SKM-1 treated with dmso at 0.1 percent for 144 hours (cell line): Measurements from ENCODE around the gene UNC5B.

Experiments
- DNase-seq: peaks from one replicate; lab custom pipeline; 2025; ENCODE audit not compliant: unreplicated experiment; lab: John Stamatoyannopoulos, UW

Gene UNC5B

DNA sequence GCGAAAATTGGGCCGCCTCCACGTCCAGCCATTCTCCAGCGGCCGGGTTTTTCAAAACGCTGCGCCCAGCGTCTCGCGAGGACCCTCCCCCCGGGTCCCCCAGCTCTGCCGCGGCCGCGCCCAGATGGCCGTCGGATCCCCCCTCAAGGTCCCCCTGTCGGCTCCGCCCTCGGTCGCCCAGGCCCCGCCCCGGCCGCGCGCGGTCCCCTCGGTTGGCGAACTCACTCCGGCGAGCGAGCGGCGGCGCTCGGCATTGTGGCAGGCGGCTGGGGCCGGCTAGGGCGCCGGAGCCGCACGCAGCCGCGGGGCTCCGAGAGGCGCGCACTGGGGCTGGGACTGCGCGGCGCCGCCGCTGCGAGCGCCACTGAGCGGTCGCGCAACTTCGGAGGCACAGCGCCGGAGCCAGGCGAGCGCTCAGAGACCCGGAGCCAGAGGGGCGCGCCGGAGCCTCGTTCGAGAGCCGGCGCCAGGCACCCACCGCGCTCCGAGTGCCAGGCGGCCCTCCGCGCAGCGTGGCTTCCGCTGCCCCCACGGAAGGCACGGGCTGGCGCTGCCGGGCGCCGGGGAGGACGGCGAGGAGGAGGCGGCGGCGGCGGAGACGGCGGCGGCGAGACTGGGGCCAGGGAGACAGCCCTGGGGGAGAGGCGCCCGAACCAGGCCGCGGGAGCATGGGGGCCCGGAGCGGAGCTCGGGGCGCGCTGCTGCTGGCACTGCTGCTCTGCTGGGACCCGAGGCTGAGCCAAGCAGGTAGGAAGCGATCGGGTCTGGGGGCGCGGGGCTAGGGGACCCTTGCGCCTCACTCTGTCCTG, at the start of gene UNC5B:
Gene UNC5B, plus strand, starts transcription at position 253 of the 809 bp plus-strand sequence. Its CDS starts 416 bp downstream, at position 669.
- no peak for DNase-seq

DNA sequence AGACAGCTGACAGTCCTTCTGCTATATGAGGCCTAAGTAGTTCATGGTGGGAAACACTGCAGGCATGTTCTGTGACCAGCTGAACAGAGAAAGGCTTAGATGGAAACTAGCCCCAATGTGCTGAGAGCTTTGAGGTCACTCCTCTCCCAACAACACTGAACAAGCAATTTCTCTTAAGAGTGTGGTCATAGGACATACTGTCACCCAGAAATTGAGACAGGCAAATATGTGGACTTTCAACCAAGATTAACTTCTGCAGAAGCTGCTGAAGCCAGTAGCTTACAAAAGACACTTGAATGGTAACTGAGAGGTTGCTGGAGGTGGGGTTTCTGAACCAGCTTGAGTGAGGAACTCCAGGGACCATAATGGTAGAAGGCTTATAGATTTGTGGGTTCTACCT, 38.9 kb upstream of the UNC5B start:
- DNase-seq: no peak

DNA sequence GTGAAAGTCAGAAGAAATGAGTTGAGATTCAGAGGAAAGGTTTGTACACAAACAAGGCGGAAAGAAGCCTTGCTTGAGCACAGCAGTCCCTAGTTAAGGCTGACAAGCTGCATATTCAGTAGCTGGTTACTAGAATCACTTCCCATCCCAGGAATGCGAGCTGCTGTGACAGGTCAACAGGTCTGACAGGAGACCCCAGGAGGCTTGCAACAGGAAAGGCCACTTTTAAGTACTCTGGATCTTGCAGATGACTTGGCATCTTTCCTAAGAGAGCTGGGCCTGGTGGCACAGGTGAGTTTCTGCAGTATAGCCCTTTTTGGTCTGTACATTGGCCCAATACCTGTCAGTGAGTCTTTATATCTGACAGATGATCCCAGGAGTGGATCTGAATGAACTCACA, 35.7 kb upstream of the UNC5B start:
- DNase-seq: no peak

DNA sequence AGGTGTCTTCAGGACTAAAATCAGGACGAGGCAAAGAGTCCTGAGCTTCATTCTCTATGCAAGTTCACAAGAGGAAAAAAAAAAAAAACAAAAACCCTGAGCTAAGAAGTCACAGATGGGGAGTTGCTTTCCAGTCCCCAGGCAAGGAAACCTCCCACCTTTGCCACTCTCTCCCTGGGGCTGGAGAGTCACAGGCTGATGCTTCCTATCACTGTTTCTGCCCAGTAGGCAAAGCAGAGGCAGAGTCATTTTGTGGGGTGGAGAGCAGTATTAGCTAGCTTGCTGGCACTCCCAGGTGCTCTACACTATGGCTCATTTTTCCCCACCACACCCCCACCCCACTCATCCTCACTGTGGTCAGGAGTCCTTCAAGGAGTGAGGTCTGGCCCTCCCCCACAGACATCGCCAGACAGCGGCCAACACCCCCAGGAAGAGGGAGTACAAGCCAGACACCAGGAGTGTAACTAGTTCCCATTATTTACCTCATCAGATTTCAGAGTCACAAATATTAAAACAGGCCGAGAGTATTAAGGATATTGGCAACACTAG, 34.6 kb upstream of the UNC5B start:
- DNase-seq: no peak

DNA sequence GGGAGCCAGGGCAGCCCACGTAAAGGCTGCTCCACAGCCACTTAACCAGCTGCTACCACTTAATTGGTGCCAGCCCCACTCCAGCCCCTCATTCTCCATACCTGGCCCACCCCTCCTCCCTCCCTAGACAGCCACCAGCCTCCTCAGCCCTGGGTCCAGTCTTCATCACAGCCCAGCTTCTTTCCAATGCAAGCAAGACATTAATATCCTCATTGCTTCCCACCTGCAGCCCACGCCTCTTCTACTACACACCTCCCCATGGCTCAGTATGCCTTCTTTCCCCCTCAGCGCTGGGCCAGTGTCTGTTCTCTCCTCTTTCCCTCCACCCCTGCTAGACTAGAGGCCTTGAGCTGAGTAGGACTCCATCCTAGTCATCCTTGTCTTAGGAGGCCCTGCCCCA, 33.5 kb upstream of the UNC5B start:
- no peak for DNase-seq

DNA sequence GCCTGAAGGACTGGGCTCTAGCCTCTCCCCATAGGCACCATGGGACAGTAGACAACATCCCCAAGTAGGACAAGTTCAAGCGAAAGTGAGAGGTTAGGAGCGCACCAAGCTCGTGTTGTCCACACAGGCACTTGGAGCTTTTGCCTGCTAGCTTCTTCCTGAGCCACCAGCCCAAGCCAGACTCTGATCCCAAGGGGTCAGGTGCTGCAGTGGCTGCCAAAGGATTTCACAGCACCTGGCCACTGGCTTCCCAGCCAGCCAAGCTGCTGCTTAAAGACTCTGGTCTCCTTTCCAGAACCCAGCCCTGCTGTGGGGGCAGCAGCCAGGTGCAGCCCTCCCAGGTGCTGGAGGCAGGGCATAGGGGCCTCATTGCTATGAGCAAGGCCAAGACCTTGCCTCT, 33.0 kb upstream of the UNC5B start:
- DNase-seq: peak; percentile 43

DNA sequence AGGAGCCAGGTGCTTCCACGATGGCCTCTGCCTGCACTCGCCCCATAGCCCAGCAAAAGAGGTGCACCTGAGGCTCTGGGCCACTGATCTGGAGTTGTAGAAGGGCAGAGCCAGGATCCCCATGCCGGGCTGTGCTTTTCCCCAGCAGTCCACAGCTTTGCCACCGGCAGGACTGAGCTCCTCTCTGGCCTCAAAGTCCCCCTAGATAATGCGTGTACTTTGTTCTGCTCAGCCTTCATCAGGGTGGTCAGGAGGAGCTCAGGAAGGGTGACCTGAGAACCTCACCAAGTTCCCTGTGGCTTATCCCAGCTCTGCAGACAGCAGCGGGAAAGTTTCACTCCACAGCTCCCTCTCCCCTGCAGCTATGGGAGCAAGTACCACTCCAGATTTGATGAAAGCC, 27.9 kb upstream of the UNC5B start:
- no peak for DNase-seq

DNA sequence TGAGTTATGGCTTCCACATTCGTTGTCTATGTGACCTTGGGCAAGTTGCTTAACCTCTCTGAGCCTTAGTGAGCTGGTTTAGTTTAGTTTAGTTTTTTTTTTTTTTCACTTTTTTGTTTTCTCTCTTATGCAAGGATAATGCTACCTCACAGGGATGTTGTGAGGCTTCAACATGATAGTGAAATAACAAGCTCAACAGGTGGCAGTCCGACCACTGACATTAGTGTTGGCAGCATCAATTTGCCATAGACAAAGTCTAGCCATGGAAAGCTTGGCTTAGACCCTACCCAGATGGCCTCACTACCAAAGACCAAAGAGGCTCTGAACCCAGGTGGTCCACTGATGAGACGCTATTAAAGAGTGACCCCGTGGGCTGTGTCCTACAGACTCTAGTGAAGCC, 27.2 kb upstream of the UNC5B start:
- no peak for DNase-seq

DNA sequence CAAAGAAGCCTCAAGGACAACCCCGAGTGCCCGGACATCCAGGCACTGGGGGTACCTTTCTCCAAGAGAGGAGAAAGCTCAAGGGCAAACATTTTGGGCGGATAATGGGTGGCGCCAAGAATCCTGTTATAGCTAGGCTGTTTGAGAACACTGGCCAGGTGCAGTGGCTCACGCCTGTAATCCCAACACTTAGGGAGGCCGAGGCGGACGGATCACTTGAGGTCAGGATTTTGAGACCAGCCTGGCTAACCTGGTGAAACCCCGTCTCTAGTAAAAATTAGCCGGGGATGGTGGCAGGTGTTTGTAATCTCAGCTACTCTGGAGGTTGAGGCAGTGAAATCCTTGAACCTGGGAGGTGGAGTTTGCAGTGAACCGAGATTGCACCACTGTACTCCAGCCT, 25.2 kb upstream of the UNC5B start:
- no peak for DNase-seq

DNA sequence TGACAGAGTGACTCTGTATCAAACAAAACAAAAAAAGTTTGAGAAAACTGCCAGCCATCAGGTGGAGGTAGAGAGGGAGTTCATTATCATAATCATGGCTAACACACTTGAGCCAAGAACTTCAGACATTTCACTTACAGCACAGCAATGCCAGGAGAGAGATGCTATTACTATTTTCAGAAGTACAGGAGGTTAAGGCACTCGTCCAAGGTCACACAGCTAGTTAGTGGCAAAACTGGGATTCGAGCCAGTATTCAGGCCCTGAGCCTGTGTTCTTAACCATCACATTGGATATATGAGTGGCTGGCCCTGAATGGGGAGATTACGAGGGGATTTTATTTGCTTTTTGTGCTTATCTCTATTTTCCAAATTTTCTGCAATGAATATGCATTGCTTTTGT, 24.8 kb upstream of the UNC5B start:
- no peak for DNase-seq

DNA sequence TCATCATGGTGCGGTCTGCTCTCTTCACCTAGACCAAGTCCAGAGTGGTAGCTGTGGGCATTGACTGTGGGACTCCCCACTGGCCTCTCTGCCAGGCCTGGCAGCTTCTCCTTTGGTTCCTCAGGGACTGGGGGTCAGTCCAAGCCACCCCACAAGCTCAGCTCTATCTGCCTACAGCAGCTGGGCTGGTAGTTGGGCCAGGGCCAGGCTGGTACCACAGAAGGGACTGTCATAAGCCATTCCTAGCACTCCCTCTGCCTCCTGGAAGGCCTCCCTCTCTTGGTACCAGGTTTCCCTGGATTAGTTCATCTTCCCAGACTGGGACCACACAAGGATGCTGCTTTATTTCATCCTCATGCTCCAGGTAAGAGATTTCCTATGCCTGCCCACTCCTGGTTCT, 24.2 kb upstream of the UNC5B start:
- DNase-seq: no peak

DNA sequence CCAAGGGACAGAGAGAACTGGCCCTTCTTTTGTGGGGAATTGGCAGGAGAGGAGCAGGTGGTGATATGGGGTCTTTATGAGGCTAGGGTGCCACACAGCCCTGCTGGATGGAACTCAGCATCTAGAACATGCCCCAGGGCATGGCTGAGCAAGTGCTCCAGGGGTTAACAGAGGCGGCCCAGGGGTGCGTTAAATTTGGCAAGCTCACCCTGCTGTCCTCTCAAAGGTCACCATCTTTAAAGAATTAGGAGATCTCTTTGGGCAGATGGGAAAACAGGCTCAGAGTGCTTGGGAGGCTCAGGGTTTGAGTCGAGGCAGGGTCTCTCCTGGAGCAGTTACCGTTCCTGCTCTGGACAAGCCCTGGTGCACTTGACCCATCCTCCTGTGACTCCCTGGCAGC, 21.4 kb upstream of the UNC5B start:
- no peak for DNase-seq

DNA sequence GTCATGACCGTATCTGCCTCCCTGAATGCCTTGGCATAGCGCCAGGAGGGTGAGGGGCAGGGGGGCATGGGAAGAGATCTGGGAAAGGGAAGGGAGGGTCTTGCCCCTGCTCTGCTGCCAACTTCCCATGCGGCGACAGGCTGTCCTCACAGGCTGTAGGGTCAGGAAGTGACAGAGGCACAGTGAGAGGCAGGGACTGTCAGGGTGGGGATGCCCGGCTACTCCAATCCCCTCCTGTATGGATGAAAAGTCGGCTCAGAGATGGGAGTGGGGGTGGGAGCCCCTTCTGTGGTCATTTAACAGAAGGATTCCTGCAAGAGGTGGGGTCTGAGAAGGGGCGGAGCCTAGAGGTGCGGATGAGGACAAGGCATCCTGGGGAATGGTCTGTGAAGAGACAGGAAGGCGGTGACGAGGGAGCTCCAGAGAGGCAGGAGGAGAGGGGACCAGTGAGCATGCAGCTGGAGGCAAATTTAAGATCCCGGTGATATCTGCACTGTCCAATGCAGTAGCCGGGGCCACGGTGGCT, 20.8 kb upstream of the UNC5B start:
- no peak for DNase-seq

DNA sequence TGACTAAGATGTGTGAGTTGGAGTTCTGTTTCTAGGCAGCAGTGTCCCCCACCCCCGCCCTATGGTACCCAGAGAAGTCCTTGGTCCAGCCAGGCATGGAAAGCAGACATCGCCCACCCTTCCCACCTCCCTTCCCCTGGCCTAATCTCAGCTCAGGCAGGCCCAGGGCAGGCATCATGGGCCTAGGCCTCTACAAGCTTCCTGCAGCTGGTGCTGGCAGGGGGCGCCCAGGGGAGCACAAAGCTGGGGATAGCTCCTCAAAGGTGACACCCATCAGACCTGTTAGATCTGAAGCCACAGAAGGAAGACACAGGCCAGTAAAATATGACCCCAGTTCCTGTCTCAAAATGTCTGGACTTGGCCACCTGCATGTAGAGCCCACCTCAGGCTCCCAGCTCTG, 18.9 kb upstream of the UNC5B start:
- no peak for DNase-seq

DNA sequence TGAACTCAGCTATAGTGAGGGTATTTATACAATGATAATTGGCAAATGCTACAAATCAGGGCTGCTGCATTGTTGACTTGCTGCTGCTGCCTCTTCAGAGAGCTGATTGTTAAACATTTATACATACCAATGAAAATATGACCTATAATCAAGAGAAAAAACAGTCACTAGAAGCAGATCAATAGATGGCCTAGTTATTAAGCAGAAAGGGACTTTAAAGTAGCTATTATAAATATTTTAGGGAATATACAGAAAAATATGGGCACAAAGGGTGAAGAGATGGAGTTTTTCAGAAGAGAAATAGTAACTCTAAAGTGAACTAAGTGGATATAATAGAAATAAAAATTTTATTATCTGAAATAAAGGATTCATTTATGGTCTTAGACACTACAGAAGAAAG, 14.4 kb upstream of the UNC5B start:
- no peak for DNase-seq

DNA sequence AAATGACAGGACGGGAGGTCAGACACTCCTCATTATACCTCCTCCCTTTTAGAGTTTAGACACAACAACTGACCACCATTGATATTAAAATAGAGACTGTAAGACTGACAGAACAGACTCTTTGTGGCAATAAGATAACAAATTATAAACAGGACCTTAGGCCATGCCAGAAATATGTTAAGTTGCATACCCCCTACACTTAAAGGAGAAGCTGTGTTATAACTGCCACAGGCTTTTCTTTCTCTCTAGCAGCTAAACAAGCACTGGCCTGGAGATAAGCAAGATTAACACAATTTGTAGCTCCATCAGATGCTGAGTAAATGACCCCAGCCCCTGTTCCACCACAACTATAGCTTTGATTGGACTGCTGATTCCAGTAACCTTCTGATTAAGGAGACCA, 10.5 kb upstream of the UNC5B start:
- DNase-seq: no peak

DNA sequence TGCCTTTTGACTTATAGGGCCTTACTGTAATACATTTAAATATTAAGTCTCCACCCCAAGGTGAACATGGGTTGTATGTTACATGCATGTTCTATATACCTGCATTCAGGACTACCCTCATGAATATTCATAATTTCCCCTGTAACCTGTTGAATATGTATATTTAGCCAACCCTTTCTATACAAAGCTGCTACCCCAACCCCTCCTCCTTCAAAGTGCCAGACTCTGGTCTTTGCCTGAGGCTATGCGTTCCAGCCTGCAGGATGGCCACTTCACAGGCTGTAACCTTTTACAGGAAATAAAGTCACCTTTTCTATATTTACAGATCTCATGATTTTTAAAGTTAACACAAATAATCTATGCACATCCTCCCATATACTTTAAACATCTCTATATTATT, 10.1 kb upstream of the UNC5B start:
- no peak for DNase-seq

DNA sequence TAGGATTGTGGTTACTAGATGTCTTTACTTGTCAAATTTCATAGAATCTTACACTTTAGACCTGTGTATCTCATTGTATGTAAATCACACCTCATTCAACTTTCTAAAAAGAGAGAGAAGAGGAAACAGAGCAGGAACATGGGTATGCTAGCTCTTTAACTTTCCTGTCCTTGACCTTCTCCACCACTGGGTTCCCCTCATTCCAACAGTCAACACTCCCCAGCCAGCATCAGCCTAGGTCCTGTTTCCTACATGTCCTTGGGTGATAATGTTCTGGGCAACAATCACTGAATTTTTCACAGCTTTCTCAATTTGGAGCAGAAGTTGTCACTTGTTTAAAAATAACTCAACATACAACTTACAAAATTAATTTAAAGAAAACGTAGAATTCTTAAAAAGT, 9.2 kb upstream of the UNC5B start:
- no peak for DNase-seq

DNA sequence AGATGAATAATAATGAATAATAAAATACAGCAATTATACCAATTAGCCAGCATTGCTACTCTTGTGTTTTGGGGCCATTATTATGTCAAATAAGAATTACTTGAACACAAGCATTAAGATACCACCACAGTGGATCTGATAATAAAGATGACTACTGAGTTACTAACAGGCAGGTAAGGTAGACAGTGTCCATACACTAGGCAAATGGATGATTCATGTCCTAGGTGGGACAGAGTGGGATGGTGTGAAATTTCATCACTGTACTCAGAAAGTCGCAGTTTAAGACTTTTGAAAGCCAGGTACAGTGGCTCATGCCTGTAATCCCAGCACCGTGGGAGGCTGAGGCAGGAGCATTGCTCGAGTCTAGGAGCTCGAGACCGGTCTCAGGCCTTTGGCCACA, 8.7 kb upstream of the UNC5B start:
- DNase-seq: no peak

DNA sequence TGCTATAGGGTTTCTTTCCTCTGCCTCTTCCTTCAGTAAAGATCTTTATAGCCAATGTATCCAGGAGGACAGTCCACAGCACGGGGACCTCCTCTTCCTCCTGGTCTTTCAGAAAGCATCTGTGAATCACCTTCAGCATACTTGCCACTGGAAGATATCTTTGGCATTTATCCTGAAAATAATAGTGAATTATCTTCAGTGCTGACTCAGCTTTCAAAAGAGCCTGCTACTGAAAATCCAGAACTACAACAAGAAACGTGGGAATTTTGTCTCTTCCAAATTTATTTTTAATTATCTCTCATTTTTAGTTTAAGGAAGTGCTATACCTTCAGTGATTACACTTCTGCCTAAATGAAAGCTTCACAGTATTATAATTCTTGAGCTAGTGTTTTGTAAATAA, 7.6 kb upstream of the UNC5B start:
- DNase-seq: no peak

DNA sequence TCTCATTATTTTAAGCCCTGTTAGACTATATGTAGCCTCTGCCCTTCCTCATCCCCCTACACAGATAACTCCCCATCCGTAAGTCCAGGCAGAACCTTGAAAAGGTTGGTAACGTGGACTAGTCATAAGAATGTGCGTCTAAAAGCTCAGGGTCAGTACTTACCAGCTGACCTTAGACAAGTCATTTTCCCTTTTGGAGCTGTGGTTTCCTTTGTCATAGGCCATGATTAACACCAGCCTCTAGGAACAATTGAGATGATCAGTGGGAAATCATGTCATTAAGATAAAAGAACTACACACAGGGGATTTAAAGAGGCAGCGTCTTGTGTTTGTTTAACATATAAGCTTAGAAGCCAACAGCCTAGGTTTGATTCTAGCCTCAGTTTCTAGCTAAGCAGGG, 6.9 kb upstream of the UNC5B start:
- no peak for DNase-seq

DNA sequence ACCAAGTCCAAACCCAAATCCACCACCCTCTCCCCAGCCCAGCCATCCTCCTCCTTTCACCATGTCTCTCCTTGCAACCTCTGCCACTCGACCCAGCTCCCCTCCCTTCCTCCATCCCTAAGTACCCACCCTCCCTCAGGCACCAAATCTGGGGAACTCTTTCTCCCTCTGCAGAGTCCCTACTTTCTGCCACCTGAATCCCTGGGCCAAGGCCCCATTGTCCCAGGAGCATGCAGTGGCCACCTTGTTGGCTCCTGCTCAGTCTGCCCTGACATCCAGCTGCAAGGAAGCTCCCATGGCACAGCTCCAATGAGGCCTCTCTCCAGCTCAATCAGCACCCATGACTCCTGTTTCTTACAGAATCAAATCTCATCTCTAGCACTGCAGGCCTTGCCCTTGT, 5.5 kb upstream of the UNC5B start:
- DNase-seq: no peak

DNA sequence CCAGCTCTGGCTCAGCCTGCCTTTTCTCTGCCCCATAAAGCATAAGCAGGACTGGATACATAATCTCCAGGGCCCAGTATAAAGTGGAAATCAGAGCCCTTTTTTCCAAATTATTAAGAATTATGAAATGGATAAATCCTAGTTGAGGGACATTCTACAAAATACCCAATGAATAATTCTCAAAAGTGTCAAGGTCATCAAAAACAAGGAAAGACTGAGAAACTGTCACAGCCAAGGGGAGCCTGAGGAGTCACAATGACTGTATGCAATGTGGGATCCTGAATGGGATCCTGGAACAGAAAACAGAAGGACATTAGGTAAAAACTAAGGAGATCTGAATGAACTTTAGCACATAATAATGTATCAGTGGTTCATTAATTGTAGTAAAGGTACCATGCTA, 4.8 kb upstream of the UNC5B start:
- no peak for DNase-seq
